Suprapubic skin (tissue), 3 donors: ENCODE data around the gene PAQR8.

Experiments
- POLR2AphosphoS5 ChIP-seq, 3 donors: sonication (generic); formaldehyde crosslinking; IDR thresholded peaks; one replicate each; pipeline ENCODE4 v1.6.1; 2017; ENCODE audit warnings: antibody characterized with exemption in 3 of 3
- TF ChIP-seq, protein P1 (sequence below), 2 donors: fragments of 200-600 bp in 1 of 2; fragments of 450-650 bp in 1 of 2; sonication (generic) in 1 of 2; IDR thresholded peaks; one replicate each; pipeline ENCODE4 v1.5.1; 2016 to 2019; ENCODE audit warnings: antibody characterized with exemption in 2 of 2, mild to moderate bottlenecking in 1 of 2, moderate library complexity in 1 of 2

GRCh38 chr6:52324189-52324588 lies 37.8 kb upstream of the PAQR8 start:
- TF ChIP-seq, protein P1, sequence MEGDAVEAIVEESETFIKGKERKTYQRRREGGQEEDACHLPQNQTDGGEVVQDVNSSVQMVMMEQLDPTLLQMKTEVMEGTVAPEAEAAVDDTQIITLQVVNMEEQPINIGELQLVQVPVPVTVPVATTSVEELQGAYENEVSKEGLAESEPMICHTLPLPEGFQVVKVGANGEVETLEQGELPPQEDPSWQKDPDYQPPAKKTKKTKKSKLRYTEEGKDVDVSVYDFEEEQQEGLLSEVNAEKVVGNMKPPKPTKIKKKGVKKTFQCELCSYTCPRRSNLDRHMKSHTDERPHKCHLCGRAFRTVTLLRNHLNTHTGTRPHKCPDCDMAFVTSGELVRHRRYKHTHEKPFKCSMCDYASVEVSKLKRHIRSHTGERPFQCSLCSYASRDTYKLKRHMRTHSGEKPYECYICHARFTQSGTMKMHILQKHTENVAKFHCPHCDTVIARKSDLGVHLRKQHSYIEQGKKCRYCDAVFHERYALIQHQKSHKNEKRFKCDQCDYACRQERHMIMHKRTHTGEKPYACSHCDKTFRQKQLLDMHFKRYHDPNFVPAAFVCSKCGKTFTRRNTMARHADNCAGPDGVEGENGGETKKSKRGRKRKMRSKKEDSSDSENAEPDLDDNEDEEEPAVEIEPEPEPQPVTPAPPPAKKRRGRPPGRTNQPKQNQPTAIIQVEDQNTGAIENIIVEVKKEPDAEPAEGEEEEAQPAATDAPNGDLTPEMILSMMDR (IDR thresholded peaks at IDR 0.05) = no peak
- TF ChIP-seq POLR2AphosphoS5 (IDR thresholded peaks at IDR 0.05) = no peak
